Measurements from ENCODE around the gene PCBP3. TPM values are rescaled to one million over a fixed set of nuclear protein-coding genes. Genes with fewer than 3 reads are reported as not detected.

PCBP3 gene
- under 1 TPM; 0.34 to 0.67 TPM for total RNA-seq

DNA sequence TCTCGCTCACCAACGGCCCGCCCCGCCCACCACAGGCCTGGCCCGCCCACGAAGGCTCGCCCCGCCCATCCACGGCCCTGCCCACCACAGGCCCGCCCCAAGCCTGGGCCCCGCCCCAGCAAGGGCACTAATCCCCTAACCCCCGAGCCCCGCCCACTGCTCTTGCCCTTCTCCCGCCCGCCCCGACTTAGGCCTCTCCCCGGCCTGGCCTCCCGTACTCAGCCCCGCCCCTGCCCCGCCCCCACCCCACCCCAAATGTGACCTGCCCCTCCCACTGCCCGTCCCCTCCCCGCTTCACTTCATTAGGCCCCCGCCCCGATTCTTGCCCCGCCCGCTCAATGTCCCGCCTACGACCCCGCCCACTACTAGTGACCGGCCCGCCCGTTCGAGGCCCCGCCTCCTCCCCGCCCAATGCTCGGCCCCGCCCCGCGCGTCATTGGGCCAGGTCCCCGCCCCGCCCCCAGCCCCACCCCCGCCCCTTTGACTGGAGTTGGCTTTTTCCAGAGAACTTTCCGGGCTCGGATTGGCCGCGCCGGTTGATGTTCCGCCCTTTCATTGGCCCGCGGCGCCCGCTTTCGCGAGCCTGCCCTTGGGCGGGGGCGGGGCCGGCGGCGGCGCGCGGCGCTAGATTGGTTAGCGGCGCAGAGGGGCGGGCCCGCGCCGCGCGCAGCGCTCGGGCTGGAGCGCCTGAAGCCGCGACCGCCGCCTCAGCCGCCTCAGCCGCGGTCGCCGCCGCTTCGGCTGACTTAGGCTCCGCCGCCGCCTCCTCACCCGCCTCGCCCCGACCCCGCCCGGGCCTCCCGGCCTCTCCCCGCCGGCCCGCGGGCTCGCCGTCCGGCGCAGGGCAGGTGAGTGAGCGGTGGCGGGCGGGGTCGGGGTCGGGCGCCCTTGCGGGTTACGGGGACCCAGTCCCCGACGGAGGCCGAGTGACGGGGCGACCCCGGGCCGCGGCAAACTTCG is at the start of gene PCBP3:
Gene PCBP3 (plus strand): TSS at position 705 of the 960 bp plus-strand sequence. CDS start 206,361 bp downstream, outside the sequence.

DNA sequence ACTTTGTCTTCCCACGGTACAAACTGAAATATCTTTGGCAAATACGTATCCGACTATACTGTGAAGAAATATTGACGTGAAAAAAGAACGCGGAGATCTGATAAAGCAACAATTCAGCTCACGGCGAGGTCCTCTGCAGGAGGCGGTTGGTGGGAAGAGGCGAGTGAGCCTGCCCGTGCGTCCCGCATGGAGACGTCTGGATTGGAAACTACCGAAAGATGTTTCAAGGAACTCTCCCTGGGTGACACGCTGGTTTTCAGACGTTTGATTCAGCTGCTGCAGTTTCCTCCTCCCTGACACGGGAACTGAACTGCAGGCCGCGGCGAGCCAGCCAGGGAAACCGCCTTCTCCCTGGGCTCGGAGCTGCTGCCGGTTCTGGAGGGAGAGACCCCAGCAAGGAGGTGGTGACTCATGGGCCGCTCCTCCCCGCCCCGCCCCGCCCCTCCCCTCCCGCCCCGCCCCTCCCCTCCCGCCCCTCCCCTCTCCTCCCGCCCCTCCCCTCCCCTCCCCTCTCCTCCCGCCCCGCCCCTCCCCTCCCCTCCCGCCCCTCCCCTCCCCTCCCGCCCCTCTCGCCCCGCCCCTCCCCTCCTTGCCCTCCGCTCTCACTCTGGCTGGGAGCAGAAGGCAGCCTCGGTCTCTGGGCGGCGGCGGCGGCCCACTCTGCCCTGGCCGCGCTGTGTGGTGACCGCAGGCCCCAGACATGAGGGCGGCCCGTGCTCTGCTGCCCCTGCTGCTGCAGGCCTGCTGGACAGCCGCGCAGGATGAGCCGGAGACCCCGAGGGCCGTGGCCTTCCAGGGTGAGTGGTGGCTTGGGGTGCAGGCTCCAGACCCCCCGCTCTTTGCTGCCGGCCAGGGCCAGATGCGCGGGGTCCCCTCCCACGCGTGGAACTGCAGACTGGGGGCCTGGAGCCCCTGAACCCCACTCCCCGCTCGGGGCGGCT is 337.9 kb downstream of the PCBP3 start, which contains the start of gene COL6A1:
Gene COL6A1 (plus strand): TSS at position 620 of the 941 bp plus-strand sequence. CDS start 81 bp downstream, at position 701.

Other genes with a start within 250 kb of the PCBP3 start
- 10 to 100 TPM; 71.9 to 94.6 TPM for gene COL18A1, start 238.6 kb upstream of the PCBP3 start, total RNA-seq
- gene SLC19A1, start 101.3 kb upstream of the PCBP3 start, total RNA-seq, result 10 to 100 TPM; 14.8 to 21.6 TPM